ENCODE results near the gene CTRB1.

CTRB1 gene

DNA sequence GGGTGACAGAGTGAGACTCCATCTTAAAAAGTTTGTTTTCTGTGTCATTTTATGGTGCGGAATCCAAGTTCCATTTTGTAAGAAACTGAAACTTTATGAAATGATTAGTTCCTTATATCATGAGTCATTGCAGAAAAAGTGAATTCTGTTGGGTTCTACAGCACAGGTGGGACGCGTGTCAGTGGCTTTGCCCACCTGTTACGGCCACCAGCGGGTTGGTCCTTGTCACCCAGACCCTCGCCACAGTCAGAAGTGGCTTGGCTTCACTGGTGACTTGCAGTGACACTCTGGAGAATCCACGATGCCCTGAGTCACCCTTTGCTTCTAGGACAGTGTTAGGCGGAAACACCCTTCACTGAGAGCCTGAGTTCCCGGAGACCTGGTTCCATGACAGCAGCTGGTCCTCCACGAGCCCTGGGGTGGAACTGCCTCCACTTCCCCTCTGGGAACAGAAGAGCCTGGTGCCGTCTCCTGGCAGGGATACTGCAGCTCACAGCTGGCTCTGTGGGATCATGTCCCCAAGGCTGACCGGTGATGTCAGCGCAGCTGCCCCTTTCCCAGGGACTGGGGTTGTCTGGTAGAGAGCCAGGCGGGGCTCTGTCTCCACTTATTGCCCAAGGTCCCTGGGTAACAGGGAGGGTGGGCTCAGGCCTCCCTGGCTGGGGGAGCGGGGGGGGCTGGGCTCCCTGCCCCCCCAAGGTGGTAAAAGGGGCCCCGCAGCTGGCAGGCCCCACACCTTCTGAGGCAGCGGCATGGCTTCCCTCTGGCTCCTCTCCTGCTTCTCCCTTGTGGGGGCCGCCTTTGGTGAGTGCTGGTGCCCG is at the start of gene CTRB1:
CTRB1 (plus strand) TSS at position 733 of the 821 bp plus-strand sequence; CDS start at position 753, 20 bp downstream.
- no peak for DNase-seq

DNA sequence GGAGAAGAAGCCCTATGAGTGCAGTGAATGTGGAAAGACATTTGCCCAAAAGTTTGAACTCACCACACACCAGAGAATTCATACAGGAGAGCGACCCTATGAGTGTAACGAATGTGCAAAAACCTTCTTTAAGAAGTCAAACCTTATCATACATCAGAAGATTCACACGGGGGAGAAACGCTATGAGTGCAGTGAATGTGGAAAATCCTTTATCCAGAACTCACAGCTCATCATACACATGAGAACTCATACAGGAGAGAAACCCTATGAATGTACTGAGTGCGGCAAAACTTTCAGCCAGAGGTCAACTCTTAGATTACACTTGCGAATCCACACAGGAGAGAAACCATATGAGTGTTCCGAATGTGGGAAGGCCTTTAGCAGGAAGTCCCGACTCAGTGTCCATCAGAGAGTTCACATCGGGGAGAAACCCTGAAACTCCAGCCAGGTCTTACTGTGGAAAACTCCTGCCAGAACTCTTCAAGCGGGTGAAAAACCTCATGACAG is 48.8 kb upstream of the CTRB1 start:
- no peak for DNase-seq

DNA sequence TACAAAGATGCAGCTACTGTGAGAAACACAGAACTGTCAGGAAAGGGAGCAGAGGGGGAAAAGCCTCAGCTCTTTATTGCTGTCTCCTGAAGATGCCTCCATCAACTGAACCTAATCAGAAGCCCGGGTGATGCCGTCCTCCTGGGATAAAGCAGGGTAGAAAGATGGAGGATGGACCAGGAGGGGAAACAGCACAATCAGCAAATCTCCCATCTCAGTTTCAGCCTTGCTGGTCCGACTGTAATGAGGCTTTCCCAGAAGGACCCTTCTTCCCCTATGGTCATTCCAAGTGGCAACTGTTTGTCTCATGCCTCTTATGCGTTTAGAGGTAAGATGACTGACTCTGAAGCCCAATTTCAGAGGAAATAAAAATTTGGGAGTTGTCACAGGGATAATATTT is 46.2 kb upstream of the CTRB1 start:
- DNase-seq, result no peak

DNA sequence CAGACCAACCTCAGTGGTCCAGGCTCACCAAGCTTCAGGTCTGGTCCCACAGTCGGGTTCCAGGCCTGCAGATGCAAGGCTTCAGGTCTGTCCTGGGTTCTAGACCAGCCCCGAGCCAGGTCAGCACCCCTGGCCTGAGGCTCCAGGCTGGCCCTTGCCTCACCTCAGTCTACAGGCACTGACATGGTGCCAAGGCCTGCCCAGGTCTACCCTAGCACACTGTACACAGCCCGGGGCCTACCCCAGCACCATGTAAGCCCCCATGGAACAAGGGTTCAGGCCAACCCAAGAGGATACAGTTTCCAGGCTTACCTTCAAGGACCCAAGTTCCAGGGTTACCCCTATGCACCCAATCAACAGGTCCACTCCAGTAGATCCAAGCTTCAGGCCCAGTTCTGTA is 43.7 kb upstream of the CTRB1 start:
- no peak for DNase-seq

DNA sequence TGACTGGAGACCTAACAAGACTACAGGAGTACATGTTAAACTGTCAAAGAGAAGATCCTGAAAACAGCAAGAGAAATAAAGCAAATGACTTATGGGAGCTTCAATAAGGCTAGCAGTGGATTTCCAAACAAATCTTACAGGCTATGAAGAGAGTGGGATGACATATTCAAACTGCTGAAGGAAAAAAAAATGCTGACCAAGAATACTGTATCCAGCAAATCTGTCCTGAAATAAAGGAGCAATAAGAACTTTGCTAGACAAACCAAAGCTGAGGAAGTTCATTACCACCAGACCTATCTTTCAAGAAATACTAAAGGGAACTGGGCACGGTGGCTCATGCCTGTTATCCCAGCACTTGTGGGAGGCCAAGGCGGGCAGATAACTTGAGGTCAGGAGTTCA is 41.9 kb upstream of the CTRB1 start:
- DNase-seq, result no peak

DNA sequence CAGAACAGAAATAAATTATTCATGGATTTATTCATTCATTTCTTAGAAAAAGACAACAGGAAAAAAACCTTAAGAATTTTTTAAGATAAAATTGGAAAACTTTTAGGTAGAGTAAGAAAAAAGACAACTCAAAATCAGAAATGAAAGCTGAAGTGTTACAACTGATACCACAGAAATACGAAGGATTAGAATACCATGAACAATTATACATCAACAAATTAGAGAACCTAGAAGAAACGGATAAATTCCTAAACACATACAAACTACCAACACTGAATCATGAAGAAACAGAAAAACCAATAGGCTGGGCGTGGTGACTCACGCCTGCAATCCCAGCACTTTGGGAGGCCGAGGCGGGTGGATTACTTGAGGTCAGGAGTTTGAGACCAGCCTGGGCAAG is 39.6 kb upstream of the CTRB1 start:
- DNase-seq, result no peak

DNA sequence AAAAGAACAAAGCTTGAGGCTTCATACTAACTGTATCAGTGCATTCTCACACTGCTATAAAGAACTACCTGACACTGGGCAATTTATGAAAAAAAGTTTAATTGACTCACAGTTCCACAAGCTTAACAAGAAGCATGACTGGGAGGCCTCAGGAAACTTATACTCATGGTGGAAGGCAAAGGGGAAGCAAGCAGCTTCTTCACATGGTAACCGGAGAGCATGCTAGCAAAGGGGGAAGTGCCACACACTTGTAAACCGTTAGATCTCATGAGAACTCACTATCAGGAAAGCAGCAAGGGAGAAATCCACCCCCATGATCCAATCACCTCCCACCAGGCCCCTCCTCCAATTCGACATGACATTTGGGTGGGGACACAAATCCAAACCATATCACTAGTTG is 37.2 kb upstream of the CTRB1 start:
- no peak for DNase-seq

DNA sequence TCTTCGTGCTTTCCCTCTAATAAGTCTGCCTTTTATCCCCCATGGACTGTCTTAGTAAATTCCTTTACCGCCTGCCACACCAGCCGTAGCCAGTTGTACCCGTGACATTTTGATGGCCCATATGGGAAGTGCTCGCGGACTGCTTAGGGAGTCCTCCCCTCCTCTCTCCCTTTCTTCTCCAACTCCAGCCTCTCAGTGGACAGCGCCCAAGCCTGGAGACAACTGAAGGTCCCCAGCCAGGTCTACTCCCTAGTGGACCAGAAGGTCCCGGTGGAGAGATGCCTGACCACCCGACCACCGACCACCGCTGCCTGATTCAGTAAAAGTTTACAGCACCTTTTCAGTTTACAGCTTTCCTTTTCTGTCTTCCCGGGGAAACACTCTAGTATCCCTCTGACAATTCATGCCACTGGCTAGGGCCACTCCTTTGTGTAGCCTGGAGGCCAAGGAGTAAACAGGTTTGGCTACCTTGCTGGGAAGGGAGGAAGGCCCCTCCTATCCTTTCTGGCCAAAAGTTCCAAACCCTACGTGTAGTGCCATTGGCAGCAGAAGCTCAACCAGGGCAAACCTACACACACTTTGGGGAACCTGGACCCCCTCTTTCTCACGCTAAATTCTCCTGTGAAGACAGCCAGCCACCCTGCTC is 29.8 kb upstream of the CTRB1 start:
- DNase-seq, result no peak

DNA sequence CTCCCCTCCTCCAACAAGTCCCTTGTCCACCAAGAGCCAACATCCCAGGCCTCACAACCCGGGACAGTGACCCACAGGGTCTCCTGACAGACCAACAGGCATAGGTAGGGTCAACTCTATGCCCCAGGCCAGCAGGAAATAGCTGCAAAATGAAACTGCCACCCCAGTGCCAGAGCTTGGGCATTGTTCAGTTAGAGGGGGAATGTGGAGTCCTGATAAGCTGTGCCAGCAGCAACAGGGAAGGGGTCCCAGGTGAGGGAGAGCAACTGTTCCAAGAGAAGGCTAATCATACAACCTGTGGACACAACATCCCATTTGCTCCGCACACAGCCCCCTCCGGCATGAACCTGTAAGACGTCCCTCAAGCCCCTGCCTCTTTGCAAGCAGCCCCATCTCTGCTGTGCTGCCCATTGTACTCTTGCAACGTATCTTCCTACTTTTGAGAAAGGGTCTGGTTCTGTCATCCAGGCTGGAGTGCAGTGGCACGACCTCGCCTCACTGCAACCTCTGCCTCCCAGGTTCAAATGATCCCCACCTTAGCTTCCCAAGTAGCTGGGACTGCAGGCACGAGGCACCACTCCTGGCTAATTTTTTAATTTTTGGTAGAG is 29.0 kb upstream of the CTRB1 start:
- DNase-seq, result no peak

DNA sequence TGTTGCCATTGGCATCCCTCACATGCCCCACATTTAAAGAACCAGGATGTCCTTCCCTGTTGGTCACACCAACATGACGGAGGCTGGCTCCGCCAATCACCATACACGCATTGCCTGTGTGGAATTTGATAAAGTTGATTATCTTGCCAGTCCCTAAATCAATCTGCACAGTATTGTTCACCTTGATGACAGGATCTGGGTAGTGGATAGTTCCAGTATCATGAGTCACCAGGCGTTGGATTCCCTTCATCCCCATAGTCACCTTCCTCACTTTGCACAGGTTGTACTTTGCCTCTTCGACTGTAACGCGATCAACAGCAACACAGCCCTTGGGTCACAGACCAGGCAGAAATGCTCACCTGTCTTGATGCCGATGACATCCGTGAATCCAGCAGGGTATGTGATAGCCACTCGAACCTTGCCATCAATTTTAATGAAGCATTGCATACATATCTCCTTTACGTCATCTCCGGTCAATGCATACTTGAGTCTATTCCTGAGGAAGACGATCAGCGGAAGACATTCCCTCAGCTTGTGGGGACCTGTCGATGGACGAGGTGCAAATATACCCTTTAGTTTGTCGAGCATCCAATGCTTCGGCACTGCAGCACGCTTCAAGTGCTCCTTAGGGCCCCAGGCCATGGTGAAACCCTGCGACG is 26.1 kb upstream of the CTRB1 start:
- no peak for DNase-seq

DNA sequence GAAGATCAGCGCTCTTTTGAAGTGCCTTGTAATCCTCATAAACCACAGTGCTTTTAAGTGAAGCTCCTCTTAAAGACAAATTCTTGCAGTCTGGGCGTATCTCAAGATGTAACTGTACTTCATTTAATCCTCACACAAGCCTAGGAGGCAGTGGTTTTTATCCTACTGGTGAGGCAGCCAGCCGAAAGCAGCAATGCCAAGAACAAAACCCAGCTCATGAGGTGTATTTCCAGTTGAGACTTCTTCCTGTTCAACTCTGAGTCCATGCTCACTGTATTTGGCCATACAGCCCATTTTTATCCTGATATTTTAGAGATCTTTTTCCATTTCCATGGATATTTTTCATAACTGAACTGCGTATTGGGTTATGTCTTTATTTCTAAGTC is 25.5 kb upstream of the CTRB1 start:
- DNase-seq, result no peak

DNA sequence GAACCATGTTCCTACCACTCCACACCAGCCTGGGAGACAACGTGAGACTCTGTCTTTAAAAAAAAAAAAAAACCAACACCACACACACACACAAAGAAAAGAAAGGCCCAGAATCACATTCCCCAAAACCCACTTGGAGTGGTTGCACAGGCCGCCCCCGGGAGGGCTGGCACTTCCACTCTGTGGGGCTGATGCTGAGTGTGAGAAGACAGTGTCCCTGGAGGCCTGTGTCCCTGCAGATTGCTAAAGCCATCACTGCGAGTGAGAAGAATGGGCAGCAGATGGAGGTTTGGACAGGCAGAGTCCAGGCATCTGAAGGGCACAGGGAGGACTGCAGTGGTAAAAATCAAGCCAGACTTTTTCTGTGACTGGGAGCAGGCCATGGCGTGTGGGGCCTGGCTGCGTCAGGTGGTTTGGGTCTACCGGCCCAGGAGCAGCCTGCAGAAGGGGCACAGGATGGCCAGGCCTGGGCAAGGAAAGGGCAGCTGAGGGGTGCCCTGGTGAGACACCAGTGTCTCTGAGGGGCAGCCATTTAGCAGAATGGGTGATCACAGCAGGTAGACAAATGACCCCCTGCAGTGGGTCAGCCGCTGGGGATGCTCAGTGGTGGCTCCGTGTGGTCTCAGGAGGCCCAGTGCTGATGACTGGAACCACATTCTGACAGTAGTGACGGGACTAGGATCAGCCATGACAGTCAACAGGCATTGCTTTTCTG is 24.9 kb upstream of the CTRB1 start:
- no peak for DNase-seq

DNA sequence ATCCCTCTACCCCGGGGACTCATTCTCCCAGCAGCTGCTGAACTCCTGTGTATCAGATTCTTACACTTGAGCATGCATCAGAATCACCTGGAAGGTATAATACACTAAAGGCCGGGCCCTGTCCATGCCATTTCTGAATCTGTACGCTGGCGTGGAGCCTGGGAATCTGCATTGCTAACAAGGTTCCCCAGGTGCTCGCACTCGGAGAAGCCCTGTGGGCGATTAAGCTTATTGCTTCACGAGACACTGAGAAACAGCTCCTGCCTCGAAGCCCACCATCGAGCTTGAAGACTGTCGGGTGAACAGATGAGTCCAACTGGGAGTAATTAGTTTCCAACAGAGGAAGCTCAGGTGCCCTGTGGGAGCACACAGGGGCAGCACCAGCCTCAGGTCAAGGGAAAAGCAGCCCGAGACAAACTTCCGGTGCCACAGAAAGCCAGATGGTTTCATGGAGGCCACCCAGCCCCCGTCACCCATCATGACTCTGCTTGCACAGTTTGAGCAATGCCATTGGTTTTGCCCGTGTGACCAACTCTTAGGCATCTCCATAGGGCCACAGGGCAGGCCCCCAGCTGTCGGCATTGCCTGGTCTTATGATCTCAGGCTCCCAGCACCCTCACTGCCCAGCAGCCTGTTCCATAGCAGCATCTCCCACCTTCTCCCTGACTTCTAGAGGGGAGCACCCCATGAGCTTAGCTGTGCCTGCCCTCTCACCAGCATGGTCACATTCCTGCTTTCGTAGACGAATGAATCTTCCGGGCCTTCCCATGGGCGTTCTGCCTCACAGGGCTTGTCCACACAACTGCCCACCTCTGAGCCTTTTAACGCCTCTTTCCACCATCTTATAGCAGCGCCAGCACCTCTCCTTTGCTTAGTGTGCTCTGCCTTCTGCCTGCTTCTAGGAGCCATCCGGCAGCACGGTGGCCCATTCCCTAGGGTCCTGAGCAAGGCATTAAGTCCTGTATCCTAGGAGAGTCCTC is 22.7 kb upstream of the CTRB1 start:
- DNase-seq, result no peak

DNA sequence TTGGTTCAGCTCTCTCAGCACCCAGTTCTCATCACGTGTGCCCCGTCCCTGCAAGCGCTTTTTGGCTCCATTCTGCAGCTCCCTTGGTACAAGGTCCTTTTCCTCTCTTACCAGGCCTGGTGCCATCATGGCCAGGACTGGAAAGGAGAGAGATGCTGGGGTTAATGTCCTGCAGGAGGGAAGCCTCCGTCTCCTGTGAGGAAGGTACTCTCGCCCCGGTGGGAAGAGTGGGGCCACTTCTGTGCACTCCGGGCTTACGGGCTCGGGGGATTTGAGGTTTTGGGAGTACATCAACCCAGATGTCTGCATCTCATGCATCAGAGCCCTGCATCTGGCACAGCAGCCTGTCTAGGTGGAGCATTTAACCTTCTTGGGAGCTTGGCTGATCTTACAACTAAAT is 22.0 kb upstream of the CTRB1 start:
- no peak for DNase-seq

DNA sequence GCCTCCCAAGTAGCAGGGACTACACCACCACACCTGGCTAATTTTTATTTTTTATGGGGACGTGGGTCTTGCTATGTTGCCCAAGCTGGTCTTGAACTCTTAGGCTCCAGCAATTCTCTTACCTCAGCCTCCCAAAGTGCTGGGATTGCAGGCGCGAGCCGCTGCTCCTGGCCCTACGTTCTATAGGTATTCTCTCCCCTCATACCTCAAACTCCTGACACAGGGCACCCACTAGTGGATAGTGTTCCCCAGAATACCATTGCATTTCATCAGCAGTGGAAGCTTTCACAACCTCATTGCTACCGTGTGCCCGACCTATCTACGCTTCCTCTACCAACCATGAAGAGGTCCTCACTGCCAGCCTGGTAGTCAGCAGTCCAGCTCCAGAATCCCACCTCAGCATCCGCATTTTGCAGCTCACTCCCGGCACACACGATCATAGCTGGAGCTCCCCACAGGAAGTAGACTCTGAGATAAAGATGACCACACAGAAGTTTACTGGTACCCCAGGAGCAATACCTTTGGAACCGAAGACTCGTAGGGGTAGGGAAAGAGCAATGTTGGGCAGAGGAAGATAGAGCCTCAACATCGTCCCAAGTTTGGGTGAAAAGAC is 21.2 kb upstream of the CTRB1 start:
- no peak for DNase-seq

DNA sequence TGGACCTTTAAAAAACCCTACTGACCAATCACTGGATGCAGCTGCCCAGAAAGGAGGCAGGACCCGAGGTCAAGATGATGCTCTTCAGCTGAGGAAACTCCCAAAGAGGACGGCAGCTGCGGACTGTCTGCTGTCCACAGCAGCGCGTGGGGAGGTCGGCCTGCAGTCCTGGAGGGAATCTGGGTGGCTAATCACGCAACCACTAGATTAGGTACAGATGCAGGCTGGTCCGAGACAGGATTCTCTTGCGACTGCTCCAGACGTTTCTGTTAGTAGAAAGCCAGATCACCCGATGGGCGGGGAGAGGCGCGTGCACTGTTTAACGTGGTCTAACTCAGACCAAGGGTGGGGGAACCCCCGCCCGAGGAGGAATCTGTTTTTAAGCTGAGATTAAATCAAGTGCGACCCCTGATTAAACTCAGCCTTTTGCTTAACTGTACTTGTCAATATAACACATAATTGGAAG is 20.6 kb upstream of the CTRB1 start:
- DNase-seq, result no peak

DNA sequence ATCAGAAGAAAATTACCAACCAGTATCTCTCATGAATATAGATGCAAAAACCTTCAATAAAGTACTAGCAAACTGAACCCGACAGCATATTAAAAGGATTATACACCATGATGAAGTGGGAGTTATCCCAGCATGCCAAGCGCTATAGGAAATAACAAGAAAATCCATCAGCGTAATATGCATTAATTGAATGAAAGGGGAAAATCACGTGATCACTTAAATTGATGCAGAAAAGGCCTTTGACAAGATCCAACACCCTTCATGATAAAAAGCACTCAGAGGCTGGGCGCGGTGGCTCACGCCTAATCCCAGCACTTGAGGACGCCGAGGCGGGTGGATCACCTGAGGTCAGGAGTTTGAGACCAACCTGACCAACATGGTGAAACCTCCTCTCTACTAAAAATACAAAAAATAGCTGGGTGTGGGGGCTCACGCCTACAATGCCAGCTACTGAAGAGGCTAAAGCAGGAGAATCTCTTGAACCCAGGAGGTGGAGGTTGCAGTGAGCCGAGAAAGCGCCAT is 16.7 kb upstream of the CTRB1 start:
- no peak for DNase-seq

DNA sequence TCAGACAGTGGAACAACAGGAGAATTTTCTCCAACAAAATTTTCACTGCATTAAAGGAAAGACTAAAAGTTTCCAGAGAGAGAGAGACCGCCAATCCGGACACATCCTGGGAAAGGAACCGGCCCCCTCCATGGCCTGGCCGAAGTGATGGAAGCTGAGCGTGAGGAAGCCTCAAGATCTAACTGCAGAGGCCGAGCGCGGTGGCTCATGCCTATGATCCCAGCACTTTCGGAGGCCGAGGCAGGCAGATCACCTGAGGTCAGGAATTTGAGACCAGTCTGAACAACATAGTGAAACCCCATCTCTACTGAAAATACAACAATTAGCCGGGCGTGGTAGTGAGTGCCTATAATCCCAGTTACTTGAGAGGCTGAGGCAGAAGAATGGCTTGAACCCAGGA is 15.7 kb upstream of the CTRB1 start:
- no peak for DNase-seq

DNA sequence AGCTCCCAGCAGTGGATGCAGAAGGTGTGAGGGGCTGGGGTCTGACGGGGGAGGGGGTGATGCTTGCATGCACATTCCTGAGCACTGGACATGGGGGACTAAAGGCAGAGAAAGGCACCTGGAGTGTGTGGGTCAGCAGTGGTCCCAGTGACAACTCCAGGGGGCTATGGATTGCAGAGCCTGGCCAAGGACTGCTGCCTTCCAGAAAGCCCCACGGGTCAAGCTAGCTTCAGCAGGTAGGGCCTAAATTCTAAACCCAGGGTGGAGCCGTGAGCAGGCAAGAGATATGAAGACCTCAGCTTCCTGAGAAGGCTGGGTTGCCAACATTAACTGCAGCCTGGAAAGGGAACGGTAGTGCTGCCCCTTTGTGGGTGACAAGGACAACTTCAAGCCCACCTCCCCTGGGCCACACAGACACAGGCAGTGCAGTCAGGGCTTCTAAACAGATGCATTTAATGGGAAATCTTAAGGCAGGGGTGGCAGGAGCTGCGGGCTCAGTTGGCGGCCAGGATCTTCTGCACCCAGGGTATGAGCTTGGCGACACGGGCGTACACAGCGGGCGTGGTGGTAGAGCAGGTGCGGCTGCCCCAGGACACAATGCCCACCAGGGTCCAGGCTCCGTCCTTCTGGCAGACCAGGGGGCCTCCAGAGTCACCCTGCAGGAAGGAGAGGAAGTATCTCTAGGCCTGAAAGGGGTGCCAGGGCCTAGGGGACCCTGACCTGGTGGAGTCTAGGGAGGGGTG is 14.9 kb upstream of the CTRB1 start:
- DNase-seq, result no peak

DNA sequence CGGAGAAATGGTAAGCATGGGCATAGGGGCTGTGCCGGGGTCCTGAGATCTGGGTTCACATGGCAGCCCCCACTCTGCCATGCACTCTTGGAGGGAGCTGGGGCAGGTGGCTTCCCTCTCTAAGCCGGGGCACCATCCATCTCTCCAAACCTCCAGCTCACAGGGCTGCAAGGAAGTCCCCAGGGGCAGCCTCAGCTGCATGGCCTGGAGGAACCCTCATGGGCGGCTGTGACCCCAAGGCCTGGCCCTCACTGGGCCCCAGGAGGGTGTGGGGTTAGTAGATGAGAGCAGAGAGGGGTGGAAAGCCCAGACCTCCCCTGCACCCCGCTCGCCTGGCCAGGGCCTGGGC is 14.4 kb upstream of the CTRB1 start:
- no peak for DNase-seq

Measured in NCI-H187 treated with DMSO at 0.1 percent for 48 hours (cell line).